GM21390 (cell line): ENCODE results near the gene KPNA4.
"Not testable (repeated sequence)": the region's sequence is repeated elsewhere in the genome, so short reads cannot be mapped to it uniquely, and the experiment has no call there.

Experiments used
- ATAC-seq: cut with Tn5 transposase; IDR thresholded peaks from one replicate; pipeline ENCODE4 v1.9.1; 2021; ENCODE audit not compliant: unreplicated experiment

The KPNA4 gene

GRCh38 chr3:160452251-160452650 is 113.1 kb downstream of the KPNA4 start:
- ATAC-seq = not testable (repeated sequence)

GRCh38 chr3:160451602-160452001 is 113.8 kb downstream of the KPNA4 start:
- ATAC-seq = no peak

DNA sequence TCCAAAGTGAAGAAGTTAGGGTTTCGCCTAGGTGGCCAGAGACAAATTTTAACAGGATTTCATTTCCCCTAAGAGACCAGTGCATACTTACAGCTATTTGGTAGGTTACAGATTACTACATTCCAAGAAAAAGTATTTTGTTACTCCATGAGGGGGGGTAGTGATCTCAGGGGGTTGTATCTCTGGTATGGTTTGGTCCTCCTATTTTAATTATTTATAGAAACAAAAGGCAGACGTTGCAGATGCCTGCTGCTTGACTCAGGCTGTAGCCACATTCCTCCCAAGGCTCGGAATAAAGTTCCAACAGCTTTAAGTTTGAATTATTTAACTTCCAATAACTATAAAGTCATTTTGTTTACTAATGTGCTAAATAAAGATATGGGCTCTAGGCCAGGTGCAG is 114.5 kb downstream of the KPNA4 start:
- ATAC-seq = no peak

DNA sequence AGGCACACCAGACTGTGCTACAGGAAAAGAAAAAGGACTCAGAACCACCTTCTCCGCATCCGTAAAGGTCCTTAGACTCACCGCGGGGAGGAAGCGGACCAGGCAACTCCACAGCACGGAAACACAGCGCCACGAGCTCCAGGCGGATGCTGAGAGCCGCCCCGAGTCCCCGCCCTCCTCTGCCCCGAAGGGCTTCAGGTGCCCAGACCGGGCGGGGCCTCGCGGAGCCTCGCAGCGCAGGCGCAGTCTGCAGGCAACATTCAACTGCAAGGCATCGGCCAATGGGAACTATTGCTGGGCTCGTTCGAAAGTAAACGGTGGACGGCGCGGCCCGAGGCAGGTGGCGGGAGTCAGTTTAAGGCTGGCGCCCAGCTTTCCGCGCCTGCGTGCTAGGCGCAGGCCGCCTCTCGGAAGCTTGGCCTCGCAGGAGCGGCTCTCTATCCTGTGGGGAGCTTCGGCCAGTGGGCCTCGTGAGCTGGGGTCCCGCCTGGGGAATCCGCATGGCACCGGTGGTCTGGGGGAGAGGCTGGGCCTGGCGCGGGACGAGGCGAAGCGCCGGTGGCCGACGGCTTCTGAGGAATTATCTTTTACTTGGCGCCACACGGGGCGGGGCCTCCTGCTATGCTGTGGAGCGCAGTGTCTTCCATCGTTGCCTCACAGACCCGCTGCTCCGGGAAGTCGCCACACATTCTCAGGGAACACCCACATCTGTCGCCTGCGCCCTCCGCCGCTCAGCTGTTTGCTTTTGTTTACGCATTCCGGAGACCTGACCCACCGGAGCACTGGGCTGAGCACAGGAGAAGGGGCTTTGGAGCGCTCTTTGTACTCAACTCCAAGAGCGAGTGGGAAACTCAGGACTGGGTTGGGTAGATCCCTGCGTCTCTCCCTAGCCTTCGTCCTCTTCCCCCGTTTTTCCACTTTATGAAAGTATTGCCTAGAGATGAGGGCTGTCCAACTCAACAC is 115.5 kb downstream of the KPNA4 start, which contains the start of gene TRIM59:
TRIM59 (minus strand) TSS at position 151 of the 963 bp plus-strand sequence. CDS start 10,603 bp downstream, outside the sequence.
- ATAC-seq = peak; percentile 95

GRCh38 chr3:160448845-160449635 is 116.3 kb downstream of the KPNA4 start:
- ATAC-seq = peak; percentile 44

DNA sequence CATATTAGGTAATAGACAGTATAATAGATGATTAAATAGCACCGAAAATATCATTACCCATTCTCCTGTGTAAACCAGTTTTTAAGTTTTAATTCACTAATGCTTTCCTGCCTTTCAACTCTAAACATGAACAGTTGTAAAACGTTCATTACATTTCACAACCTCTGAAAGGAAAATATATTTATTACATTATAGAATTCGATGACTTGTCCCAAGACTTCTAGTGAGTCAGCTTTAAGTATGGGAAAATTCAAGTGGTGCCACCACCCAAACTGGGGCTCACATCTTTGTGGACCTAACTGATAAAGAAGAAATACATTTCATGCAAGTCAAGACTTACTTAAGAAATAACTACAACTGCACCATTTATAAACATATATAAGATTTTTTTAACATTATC is 117.8 kb downstream of the KPNA4 start:
- no peak for ATAC-seq

GRCh38 chr3:160446522-160447056 is 118.8 kb downstream of the KPNA4 start:
- no peak for ATAC-seq

- no peak for ATAC-seq
Observed at GRCh38 chr3:160445854-160446253, 119.5 kb downstream of the KPNA4 start.
